Measurements from ENCODE around the gene FABP7.
"Not testable (repeated sequence)": the region's sequence is repeated elsewhere in the genome, so short reads cannot be mapped to it uniquely, and the experiment has no call there.

FABP7 gene

DNA sequence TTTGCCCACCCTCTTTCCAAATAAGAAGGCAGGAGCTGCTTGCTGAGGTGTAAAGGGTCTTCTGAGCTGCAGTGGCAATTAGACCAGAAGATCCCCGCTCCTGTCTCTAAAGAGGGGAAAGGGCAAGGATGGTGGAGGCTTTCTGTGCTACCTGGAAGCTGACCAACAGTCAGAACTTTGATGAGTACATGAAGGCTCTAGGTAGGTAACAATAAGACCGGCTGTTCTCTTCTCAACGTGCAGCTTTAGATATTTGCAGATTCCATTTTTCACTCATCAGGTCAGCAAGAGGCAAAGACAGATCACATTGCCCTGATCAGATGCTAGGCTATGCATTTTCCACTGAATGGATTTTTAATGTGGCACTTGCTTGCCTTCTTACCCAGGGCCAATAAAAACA, at the start of gene FABP7:
TSS of gene FABP7 (plus strand) at position 50 of the 400 bp plus-strand sequence. CDS start at position 129, 79 bp downstream.
- DNase-seq: no peak

DNA sequence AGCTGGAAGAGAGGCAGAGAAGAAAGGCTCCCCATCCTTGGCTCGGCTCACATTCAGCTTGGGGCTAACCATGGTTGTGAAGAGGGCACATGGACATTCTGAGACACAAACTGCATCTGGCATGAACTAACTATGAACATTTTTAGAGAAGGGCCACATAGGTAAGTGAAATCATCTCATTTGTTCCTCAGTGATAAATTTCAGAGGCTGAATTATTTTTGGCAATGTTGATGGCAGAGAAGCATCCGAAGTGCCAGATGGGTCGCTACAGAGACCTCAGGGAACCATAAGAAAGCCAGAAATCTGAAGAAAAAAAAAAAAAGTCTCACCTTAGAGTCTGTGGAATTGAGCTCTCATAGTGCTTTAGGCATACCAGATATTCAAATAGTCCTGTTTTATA, 49.2 kb upstream of the FABP7 start:
- DNase-seq: no peak

DNA sequence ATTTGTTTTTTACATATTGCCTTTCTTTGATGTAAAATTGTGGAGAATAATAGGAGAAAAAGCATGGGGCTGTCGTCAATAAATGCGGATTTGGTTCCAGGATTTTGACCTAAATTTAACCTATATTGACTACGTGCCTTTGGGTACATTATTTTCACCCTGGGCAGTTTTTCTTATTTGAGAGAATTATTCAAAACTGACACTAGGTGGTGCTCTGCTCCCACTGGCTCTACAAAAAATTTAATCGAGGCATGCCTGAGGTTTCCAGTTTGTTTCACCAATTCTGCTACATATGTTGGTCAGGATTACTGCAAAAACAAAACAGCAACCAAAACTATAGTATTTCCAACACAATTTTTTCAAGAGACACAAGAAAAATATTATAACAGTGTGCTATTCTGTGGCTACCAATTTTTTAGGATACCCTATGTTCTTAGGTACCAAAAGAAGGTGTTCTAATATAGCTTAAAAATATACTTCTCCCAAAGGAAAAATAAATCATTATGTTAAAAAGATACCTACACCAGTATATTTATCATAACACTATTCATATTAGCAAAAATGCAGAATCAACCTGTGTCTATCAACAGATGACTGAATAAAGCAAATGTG, 48.6 kb upstream of the FABP7 start:
- DNase-seq: peak in 1 of 2 donors; percentile 50

DNA sequence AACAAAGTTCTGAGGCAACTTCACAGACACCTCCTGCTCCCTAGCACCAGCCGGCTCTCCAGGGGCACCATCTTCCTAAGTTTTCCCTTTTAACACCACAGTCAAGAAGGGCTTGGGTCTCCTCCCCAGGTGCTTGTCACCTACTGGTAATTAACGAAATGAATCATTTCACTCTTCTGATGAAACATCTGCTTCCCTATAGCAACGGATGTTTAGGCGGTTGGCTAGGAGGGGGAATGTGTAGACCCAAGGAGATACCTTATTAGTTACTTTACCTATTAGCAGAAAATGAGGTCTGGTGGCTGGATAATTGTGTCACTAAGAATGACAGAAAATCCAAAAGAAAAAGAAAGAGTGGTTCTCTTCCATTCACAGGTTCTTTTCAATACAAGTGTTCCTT, 46.3 kb upstream of the FABP7 start:
- DNase-seq: no peak

- no peak for DNase-seq
Measured at GRCh38 chr6:122734529-122735395, 44.8 kb upstream of the FABP7 start.

GRCh38 chr6:122735582-122735981, 43.9 kb upstream of the FABP7 start:
- no peak for DNase-seq

GRCh38 chr6:122736163-122736562, 43.4 kb upstream of the FABP7 start:
- no peak for DNase-seq

- no peak for DNase-seq
Measured at GRCh38 chr6:122736616-122737015, 42.9 kb upstream of the FABP7 start.

- DNase-seq: no peak
Measured at GRCh38 chr6:122740091-122740490, 39.4 kb upstream of the FABP7 start.

- DNase-seq: no peak
Measured at GRCh38 chr6:122740936-122741335, 38.6 kb upstream of the FABP7 start.

GRCh38 chr6:122744247-122744646, 35.3 kb upstream of the FABP7 start:
- DNase-seq: not testable (repeated sequence)

GRCh38 chr6:122744856-122745255, 34.7 kb upstream of the FABP7 start:
- not testable (repeated sequence) for DNase-seq

DNA sequence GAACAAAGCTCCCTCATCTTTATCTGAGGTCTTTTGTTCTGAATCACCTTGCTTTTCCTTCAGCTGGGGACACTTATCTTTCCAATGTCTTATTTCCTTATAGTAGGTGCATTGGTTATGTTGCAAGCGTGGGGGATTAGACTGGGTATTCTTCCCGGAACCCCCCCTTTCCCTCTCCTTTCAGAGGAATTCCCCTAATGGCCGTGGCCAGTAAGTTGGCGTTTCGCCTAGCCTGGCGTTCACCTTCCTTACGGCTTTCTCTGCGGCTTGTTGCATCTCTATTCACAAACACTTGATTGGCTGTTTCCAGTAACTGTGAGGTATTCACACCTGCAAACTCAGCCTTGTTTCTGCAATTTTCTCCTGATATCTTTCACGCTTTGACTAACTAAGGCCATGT, 32.8 kb upstream of the FABP7 start:
- no peak for DNase-seq

- DNase-seq: no peak
Measured at GRCh38 chr6:122747573-122747972, 31.9 kb upstream of the FABP7 start.

- DNase-seq: not testable (repeated sequence)
Measured at GRCh38 chr6:122748945-122749344, 30.6 kb upstream of the FABP7 start.

- no peak for DNase-seq
Measured at GRCh38 chr6:122749451-122750050, 30.0 kb upstream of the FABP7 start.

DNA sequence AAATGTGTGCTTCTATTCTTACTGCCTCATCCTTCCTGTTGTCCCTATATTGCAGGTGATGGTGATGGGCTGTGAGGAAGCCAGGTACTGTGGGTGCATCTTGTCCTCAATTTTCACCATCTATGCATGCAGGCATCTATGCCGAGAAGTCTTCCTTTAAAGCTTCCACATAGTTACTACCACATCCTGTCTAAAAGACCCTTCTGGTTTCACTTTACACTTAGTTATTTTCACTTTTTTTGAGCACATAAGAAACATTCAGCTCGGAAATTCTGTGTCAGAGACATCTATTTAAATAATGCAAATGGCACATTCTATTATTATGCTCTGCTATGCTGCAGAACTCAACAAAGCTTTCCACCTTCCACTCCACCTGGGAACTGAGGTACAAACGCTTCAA, 28.2 kb upstream of the FABP7 start:
- no peak for DNase-seq

GRCh38 chr6:122752459-122752858, 27.1 kb upstream of the FABP7 start:
- DNase-seq: no peak

DNA sequence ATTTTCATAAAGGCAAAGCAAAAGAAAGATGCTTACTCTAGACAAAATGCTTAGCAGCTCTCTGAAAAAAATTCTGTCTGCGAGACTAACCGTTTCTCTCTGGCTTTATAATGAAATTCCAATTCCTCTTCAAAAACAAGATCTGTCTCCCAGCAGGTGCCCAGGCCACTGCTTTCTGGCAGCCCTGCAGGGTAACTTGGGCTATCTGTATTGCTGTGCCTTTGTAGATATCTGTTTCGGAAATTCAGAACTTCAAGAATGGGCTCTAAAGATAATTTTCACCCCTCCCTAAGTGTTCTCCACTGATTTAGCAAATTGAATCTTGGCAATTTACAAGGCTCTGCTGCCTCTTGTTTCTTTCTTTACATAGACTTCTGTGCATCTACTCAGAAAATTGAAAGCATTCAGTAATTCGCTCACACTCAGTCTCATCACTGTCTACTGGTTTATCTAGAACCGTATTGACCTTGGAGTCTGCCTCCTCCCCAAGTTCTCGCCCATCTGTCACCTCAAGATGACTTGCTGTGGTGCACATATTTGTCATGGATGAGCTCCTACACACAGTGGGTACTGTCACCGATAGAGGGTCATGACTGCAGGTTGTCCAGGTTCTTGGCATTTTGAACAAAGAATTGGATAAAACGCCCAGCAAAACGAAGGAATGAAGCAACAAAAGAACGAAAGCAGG, 26.4 kb upstream of the FABP7 start:
- no peak for DNase-seq

DNA sequence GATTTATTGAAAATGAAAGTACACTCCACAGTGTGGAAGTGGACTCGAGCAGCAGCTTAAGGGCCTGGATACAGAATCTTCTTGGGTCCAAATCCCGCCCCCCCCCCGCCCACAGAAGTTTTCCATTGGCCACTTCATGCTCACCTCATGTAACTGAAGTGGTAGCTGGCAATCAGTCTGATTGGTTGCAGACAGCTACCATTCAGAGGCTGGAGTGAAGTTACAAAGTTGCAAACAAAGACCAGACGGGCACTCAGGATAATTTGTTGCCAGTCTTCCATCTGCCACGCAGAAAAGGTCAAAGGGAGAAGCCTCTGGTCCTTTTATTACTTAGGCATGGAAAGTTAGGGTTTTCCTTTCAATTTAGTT, 25.8 kb upstream of the FABP7 start:
- DNase-seq: no peak

- DNase-seq: no peak
Measured at GRCh38 chr6:122754191-122754731, 25.3 kb upstream of the FABP7 start.

DNA sequence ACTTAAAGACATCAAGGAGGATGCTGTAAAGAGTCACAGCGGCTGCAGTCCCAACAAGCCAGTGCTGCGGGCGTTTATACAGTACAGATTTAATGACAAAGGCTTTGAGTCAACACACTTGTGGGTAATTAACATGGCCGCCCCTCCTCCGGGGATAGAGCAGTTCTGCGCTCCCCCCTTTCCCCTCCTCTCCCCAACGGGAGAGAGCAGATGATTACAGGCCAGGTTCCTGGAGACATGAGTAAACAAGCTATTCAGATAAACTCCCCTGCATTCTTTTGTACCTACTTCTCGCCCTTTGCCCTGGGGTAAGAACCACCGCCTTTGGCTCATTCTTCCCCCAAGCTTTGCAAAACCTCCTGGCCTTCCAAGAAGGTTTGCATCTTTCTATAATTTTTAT, 23.6 kb upstream of the FABP7 start:
- no peak for DNase-seq

DNA sequence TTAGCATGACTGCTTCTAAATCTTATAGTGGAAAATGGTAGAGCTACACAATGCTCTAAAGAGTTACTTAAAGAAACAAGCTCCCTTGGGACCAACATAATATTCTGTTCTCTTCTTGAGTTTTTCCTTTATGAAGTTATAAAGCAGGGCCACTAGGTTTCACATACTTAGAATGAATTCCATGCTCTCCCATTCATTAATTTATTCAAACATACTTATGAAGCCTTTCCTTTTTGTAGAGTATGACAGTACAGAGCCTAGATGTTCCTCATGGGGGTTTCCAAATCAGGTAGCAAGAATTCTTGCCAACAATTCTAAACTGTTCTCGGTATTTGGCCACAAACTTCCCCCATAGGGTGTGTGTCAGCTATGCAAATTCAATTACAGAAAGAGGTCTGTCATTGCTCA, 20.6 kb upstream of the FABP7 start:
- DNase-seq: no peak

Measured in hippocampal formation (tissue), 2 donors.